Breast epithelium (tissue), 4 donors: ENCODE results near the gene SORBS2. TPM values are rescaled to one million over a fixed set of nuclear protein-coding genes. Genes with fewer than 3 reads are reported as not detected.

Experiments used
- DNase-seq, 2 donors: peaks; one replicate each; pipeline ENCODE4 v3.0.0-alpha.2; 2019; ENCODE audit warnings: low spot score in 2 of 2
- H3K27ac ChIP-seq, 2 donors: fragments of 200-600 bp; sonication (generic) in 1 of 2; one replicate each; pipeline ENCODE4 v1.5.1; 2016 to 2019; ENCODE audit warnings: mild to moderate bottlenecking in 1 of 2
- H3K27me3 ChIP-seq, 2 donors: fragments of 200-600 bp; sonication (generic) in 1 of 2; one replicate each; pipeline versions ENCODE4 v1.5.1 to v1.6.0; 2017 to 2019; ENCODE audit warnings: control low read depth in 1 of 2, mild to moderate bottlenecking in 1 of 2
- H3K36me3 ChIP-seq: fragments of 200-600 bp; one replicate; pipeline ENCODE4 v1.5.1; 2019
- H3K4me1 ChIP-seq, 2 donors: fragments of 200-600 bp; sonication (generic); one replicate each; pipeline ENCODE4 v1.5.1; 2016 to 2019; ENCODE audit warnings: control low read depth in 1 of 2
- H3K4me3 ChIP-seq, 3 donors: fragments of 200-600 bp; sonication (generic); 1 replicate in 2 of 3; 2 replicates in 1 of 3; pipeline ENCODE4 v1.5.1; 2016 to 2019; ENCODE audit warnings: mild to moderate bottlenecking in 3 of 3, moderate library complexity in 2 of 3
- H3K9me3 ChIP-seq, 2 donors: fragments of 200-600 bp; sonication (generic) in 1 of 2; one replicate each; pipeline ENCODE4 v1.5.1; 2016 to 2019; ENCODE audit warnings: control low read depth in 1 of 2
- POLR2A ChIP-seq: fragments of 450-650 bp; IDR thresholded peaks from one replicate; pipeline ENCODE4 v1.6.1; 2016; ENCODE audit warnings: antibody characterized with exemption, mild to moderate bottlenecking, moderate library complexity
- POLR2AphosphoS5 ChIP-seq, 3 donors: sonication (generic); formaldehyde crosslinking; IDR thresholded peaks; one replicate each; pipeline ENCODE4 v1.6.1; 2017; ENCODE audit warnings: antibody characterized with exemption in 3 of 3
- intact Hi-C: fragments of 100-400 bp; cut with DNase I; formaldehyde crosslinking; loops from one replicate; pipeline ENCODE4 v1.15.1; 2023; ENCODE audit warnings: low total_unique reads
- total RNA-seq, 3 donors: library from RNA; depleted of rRNA; stranded (reverse); fragments of >200 nt; gene quantifications; one replicate each; pipeline ENCODE4 v1.1.0, GENCODE V29; 2016
- TF ChIP-seq, protein P1 (sequence below), 3 donors: fragments of 450-650 bp; IDR thresholded peaks; one replicate each; pipeline ENCODE4 v1.5.1; 2016 to 2017; ENCODE audit warnings: antibody characterized with exemption in 3 of 3, mild to moderate bottlenecking in 3 of 3, moderate library complexity in 3 of 3

The SORBS2 gene
- total RNA-seq, 3 donors from 2014 or later: 21.8 to 132 (median 105) TPM

DNA sequence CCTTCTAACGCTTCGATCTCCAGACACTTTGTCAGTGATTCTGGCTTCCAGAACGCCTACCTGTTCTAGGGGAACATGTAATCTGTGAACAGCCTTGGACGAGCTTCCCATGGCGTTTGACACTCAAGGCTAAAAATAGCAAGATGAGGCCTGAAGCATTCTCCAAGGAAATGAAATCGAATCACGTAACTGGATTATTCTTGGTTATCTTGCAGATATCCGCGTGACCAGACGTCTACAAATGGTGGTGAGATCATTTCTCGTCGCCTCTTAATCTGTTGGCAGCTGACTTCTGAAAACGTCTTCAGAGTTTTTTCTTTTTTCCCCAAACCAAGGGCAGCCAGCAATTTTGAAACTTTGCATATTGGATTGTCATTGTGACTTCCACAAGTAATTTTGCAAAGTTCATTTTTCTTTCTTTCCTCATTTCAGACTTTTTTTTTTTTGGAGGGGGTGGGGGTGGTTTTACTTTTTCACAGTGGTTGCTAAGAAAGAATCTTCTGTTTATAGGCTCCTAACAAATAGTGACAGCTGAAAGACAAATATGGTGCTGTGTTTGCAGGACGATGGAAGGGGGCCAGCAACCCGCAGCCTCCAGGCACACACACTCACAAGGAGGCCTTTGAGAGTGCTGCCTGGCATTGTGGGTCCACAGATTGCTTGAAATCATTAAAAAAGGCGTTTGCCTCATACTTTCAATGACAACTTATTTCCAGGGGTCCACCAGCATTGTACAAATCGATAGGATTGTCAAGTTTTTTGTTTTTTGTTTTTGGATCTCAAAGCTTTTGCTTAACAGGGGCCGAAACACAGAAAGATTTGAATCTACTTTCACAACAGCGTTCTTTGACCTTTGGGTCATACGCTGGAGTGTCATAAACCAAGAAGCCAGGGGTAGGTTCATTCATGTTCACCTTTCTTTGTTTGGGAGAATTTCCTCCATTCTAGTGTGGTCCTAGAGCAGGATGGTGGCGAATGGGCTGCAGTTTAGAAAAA is 244.3 kb downstream of the SORBS2 start:
- intact Hi-C loops: loop anchor here (5.0 kb wide), 1 partner anchor 35 kb away; no protein-coding TSS in a partner anchor
- no peaks in the 10 kb centered on the region for H3K27me3 ChIP-seq
- H3K4me3 ChIP-seq: no peak overlapping the region
- no peaks in the 10 kb centered on the region for H3K9me3 ChIP-seq
- TF ChIP-seq POLR2A (no peak), POLR2AphosphoS5 (IDR thresholded peaks at IDR 0.05) (peak in 1 of 3 donors; percentile 28)
- TF ChIP-seq, protein P1, sequence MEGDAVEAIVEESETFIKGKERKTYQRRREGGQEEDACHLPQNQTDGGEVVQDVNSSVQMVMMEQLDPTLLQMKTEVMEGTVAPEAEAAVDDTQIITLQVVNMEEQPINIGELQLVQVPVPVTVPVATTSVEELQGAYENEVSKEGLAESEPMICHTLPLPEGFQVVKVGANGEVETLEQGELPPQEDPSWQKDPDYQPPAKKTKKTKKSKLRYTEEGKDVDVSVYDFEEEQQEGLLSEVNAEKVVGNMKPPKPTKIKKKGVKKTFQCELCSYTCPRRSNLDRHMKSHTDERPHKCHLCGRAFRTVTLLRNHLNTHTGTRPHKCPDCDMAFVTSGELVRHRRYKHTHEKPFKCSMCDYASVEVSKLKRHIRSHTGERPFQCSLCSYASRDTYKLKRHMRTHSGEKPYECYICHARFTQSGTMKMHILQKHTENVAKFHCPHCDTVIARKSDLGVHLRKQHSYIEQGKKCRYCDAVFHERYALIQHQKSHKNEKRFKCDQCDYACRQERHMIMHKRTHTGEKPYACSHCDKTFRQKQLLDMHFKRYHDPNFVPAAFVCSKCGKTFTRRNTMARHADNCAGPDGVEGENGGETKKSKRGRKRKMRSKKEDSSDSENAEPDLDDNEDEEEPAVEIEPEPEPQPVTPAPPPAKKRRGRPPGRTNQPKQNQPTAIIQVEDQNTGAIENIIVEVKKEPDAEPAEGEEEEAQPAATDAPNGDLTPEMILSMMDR (IDR thresholded peaks at IDR 0.05): no peak
- no peaks in the 10 kb centered on the region for H3K4me1 ChIP-seq
- peak overlapping the region; percentile 89 to 90 for H3K27ac ChIP-seq
- no peaks in the 10 kb centered on the region for H3K36me3 ChIP-seq
- DNase-seq: peak; percentile 88 to 93

DNA sequence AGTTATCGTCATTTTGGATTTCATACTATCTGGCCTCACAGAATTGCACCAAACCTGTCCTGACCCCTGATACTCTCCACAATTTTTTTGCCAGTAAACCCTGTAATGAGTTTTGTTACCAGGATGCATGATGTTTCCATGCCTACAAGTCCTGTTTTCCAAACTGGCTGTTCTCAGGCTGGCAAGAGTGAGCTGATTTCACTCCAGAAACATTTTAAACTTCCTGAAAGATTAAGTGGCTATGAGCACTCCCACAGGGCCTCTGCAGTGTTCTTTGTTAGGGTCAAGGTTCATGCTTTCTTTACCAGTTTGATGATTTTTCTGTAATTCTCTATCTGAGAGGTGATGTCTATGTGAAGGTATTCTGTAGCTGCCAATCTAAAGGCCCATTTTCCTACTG is 245.0 kb downstream of the SORBS2 start:
- Histone ChIP-seq H3K9me3 (no peaks in the 10 kb centered on the region), H3K27me3 (no peaks in the 10 kb centered on the region), H3K4me3 (no peak overlapping the region), H3K27ac (peak overlapping the region; percentile 89 to 90), H3K36me3 (no peaks in the 10 kb centered on the region), H3K4me1 (no peaks in the 10 kb centered on the region)
- intact Hi-C loops: loop anchor here (5.0 kb wide), 1 partner anchor 35 kb away; no protein-coding TSS in a partner anchor
- TF ChIP-seq POLR2AphosphoS5 (IDR thresholded peaks at IDR 0.05): peak in 1 of 3 donors; percentile 13
- TF ChIP-seq, protein P1 (IDR thresholded peaks at IDR 0.05): no peak
- no peak for TF ChIP-seq POLR2A
- DNase-seq: peak in 1 of 2 donors; percentile 69

DNA sequence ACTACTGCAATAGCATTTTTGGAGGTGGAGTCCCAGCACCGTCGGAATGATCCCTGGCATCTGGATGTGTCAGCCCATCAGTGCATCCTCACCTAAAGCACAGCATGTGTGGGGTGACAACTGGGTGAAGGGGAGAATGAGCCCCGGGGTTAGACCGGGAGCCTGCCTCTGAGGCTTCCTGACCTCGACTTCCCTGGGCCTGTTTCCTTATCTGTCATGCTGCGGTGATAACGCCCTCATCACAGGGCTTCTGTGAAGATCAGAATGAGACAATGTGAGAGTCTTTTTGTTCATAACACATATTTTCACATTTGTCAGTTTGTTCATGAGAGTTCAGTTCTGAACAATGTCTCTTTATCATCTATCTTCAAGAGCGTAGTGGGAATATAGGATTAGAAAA is 245.6 kb downstream of the SORBS2 start:
- no peaks in the 10 kb centered on the region for H3K4me1 ChIP-seq
- intact Hi-C loops: loop anchor here (5.0 kb wide), 1 partner anchor 34 kb away; no protein-coding TSS in a partner anchor

DNA sequence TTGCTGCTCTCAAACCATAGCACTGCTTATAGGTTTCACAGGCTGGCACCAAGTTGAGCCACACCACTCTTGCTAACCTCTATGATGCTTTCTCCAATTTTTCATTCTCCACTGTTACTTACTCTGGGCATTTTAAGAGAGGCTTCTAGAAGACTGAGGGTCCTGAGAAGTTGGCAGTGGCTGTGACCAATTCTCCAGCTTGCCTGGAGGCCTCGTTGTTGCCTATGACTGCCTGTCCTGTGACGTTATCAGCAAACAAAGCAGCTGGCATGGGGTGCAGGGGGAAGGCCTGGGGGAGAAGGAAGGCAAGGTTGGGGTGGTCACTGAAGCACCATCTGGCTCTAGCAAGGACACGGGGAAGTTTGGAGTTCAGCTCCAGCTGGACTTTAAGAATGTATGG is 246.3 kb downstream of the SORBS2 start:
- TF ChIP-seq, protein P1 (IDR thresholded peaks at IDR 0.05): no peak
- TF ChIP-seq POLR2AphosphoS5 (IDR thresholded peaks at IDR 0.05): no peak
- no peaks in the 10 kb centered on the region for H3K27me3 ChIP-seq
- no peak for DNase-seq
- H3K27ac ChIP-seq: peak overlapping the region; percentile 62 to 89
- no peak overlapping the region for H3K4me3 ChIP-seq
- H3K4me1 ChIP-seq: no peaks in the 10 kb centered on the region
- no peaks in the 10 kb centered on the region for H3K9me3 ChIP-seq
- intact Hi-C loops: loop anchor here (5.0 kb wide), 1 partner anchor 33 kb away; no protein-coding TSS in a partner anchor
- H3K36me3 ChIP-seq: no peaks in the 10 kb centered on the region

More for the DNA sequence above, 245.6 kb downstream of the SORBS2 start:
- TF ChIP-seq, protein P1 (IDR thresholded peaks at IDR 0.05): no peak
- TF ChIP-seq POLR2A (no peak), POLR2AphosphoS5 (IDR thresholded peaks at IDR 0.05) (no peak)
- Histone ChIP-seq H3K9me3 (no peaks in the 10 kb centered on the region), H3K4me3 (no peak overlapping the region), H3K27me3 (no peaks in the 10 kb centered on the region), H3K36me3 (no peaks in the 10 kb centered on the region), H3K27ac (peak overlapping the region; percentile 89 to 90)
- no peak for DNase-seq

DNA sequence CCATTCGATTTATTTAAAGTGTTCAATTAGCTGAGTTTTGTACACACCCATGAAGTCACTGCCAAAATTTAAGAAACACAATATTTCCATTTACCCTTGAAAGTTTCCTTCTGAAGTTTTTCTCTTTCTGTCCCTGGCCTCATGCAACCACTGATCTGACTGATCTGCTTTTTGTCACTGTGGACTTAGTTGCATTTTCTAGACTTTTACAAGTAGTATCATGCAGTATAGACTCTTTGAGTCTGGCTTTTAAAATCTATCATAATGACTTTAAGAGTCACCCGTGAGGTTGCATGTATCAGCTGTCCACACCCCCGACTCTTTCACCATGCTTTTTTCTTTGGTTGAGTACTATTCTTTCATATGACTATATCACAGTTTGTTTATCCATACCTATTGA is 247.6 kb downstream of the SORBS2 start:
- no peak for DNase-seq
- Histone ChIP-seq H3K9me3 (no peaks in the 10 kb centered on the region), H3K27me3 (no peaks in the 10 kb centered on the region), H3K36me3 (no peaks in the 10 kb centered on the region), H3K4me3 (no peak overlapping the region), H3K27ac (peak overlapping the region in 1 of 2 donors; percentile 55), H3K4me1 (no peaks in the 10 kb centered on the region)
- no peak for TF ChIP-seq POLR2A
- TF ChIP-seq POLR2AphosphoS5 (IDR thresholded peaks at IDR 0.05): no peak
- intact Hi-C loops: no loop called here
